DMS114 treated with DMSO at 0.1 percent for 48 hours (cell line): ENCODE data around the gene GGA2.
"Not testable (repeated sequence)": the region's sequence is repeated elsewhere in the genome, so short reads cannot be mapped to it uniquely, and the experiment has no call there.

ENCODE experiments used
- DNase-seq: peaks from one replicate; lab custom pipeline; 2025; ENCODE audit not compliant: unreplicated experiment; lab: John Stamatoyannopoulos, UW

Gene GGA2

GRCh38 chr16:23478566-23478965, 31.7 kb downstream of the GGA2 start:
- no peak for DNase-seq

GRCh38 chr16:23476289-23476688, 34.0 kb downstream of the GGA2 start:
- DNase-seq = no peak

GRCh38 chr16:23469814-23470213, 40.5 kb downstream of the GGA2 start:
- no peak for DNase-seq

- DNase-seq = no peak
These were observed 44.0 kb downstream of the GGA2 start for GRCh38 chr16:23466162-23466885.

- no peak for DNase-seq
These were observed 45.1 kb downstream of the GGA2 start for GRCh38 chr16:23465179-23465578.

GRCh38 chr16:23464196-23464595, 46.1 kb downstream of the GGA2 start:
- DNase-seq = no peak

- not testable (repeated sequence) for DNase-seq
These were observed 47.3 kb downstream of the GGA2 start for GRCh38 chr16:23462994-23463393.

- DNase-seq = no peak
These were observed 56.8 kb downstream of the GGA2 start for GRCh38 chr16:23453338-23454052.

- peak; percentile 80 for DNase-seq
These were observed 57.5 kb downstream of the GGA2 start, which contains the start of gene COG7 for GRCh38 chr16:23452572-23453337. TSS of gene COG7 (minus strand) at chr16:23453189. CDS start at chr16:23452994, 195 bp downstream.

- no peak for DNase-seq
These were observed 58.1 kb downstream of the GGA2 start for GRCh38 chr16:23452221-23452571.

- no peak for DNase-seq
These were observed 61.9 kb downstream of the GGA2 start for GRCh38 chr16:23448392-23448791.

- DNase-seq = not testable (repeated sequence)
These were observed 72.8 kb downstream of the GGA2 start for GRCh38 chr16:23437542-23437941.

- DNase-seq = no peak
These were observed 73.3 kb downstream of the GGA2 start for GRCh38 chr16:23436951-23437350.

GRCh38 chr16:23435500-23435899, 74.8 kb downstream of the GGA2 start:
- peak; percentile 53 for DNase-seq

GRCh38 chr16:23434380-23434779, 75.9 kb downstream of the GGA2 start:
- peak; percentile 43 for DNase-seq

- no peak for DNase-seq
These were observed 76.9 kb downstream of the GGA2 start for GRCh38 chr16:23433261-23433920.

GRCh38 chr16:23432176-23433128, 77.8 kb downstream of the GGA2 start:
- no peak for DNase-seq

- DNase-seq = no peak
These were observed 81.9 kb downstream of the GGA2 start for GRCh38 chr16:23428351-23428750.

GRCh38 chr16:23424292-23424958, 85.9 kb downstream of the GGA2 start:
- DNase-seq = no peak
